Liver (tissue), 9 donors: Measurements from ENCODE around the gene MAPKAPK3. TPM values are rescaled to one million over a fixed set of nuclear protein-coding genes. Genes with fewer than 3 reads are reported as not detected.

Experiments
- DNase-seq: peaks from one replicate; pipeline ENCODE4 v3.0.0-alpha.2; 2017; ENCODE audit warnings: low spot score
- H3K27ac ChIP-seq, 2 donors: one replicate each; pipeline ENCODE4 v1.7.0; 2013; ENCODE audit warnings: inconsistent platforms in 2 of 2, low read length in 2 of 2, control low read depth in 1 of 2, low read depth in 1 of 2, mild to moderate bottlenecking in 1 of 2
- H3K27me3 ChIP-seq, 4 donors: one replicate each; pipeline versions ENCODE4 v1.6.1 to v1.7.0; 2013; ENCODE audit warnings: low read length in 3 of 4, inconsistent platforms in 1 of 4, mild to moderate bottlenecking in 1 of 4, moderate library complexity in 1 of 4; ENCODE audit not compliant: control insufficient read depth in 4 of 4, insufficient read depth in 4 of 4
- H3K36me3 ChIP-seq, 4 donors: one replicate each; pipeline versions ENCODE4 v1.6.1 to v1.7.0; 2013; ENCODE audit warnings: low read length in 3 of 4, mild to moderate bottlenecking in 3 of 4, low read depth in 1 of 4, moderate library complexity in 1 of 4; ENCODE audit not compliant: control insufficient read depth in 4 of 4, insufficient read depth in 3 of 4
- H3K4me1 ChIP-seq, 4 donors: one replicate each; pipeline versions ENCODE4 v1.6.1 to v1.7.0; 2013; ENCODE audit warnings: low read length in 3 of 4, mild to moderate bottlenecking in 3 of 4, moderate library complexity in 1 of 4; ENCODE audit not compliant: control insufficient read depth in 4 of 4, insufficient read depth in 4 of 4
- H3K4me3 ChIP-seq, 3 donors: one replicate each; pipeline versions ENCODE4 v1.6.1 to v1.7.0; 2013; ENCODE audit warnings: low read length in 3 of 3, control low read depth in 1 of 3, low read depth in 1 of 3, mild to moderate bottlenecking in 1 of 3
- H3K9ac ChIP-seq, 2 donors: one replicate each; pipeline ENCODE4 v1.7.0; 2013; ENCODE audit warnings: low read length in 2 of 2, mild to moderate bottlenecking in 2 of 2, moderate library complexity in 2 of 2, control low read depth in 1 of 2, low read depth in 1 of 2
- H3K9me3 ChIP-seq, 4 donors: one replicate each; pipeline versions ENCODE4 v1.6.1 to v1.7.0; 2013; ENCODE audit warnings: low read length in 3 of 4; ENCODE audit not compliant: control insufficient read depth in 4 of 4
- EGR1 ChIP-seq, 2 donors: IDR thresholded peaks; 2 replicates each; pipeline ENCODE4 v1.6.1; 2016 to 2018; ENCODE audit warnings: antibody characterized with exemption in 2 of 2, low read depth in 2 of 2
- FOXA2 ChIP-seq: IDR thresholded peaks from 2 replicates; pipeline ENCODE4 v1.6.1; 2016; ENCODE audit warnings: antibody characterized with exemption
- GABPA ChIP-seq, 2 donors: IDR thresholded peaks in 1 of 2; conservative IDR thresholded peaks in 1 of 2; 2 replicates each; pipeline ENCODE4 v1.6.1; 2016; ENCODE audit warnings: antibody characterized with exemption in 2 of 2, mild to moderate bottlenecking in 1 of 2, moderate library complexity in 1 of 2
- JUND ChIP-seq, 2 donors: IDR thresholded peaks; 2 replicates each; pipeline ENCODE4 v1.6.1; 2016; ENCODE audit warnings: antibody characterized with exemption in 2 of 2
- NR2F2 ChIP-seq: IDR thresholded peaks from 2 replicates; pipeline ENCODE4 v1.6.1; 2016; ENCODE audit warnings: antibody characterized with exemption
- RAD21 ChIP-seq, 2 donors: IDR thresholded peaks; 2 replicates each; pipeline ENCODE4 v1.6.1; 2016; ENCODE audit warnings: antibody characterized with exemption in 2 of 2, mild to moderate bottlenecking in 2 of 2
- RXRA ChIP-seq, 2 donors: IDR thresholded peaks; 2 replicates each; pipeline ENCODE4 v1.6.1; 2017 to 2018; ENCODE audit warnings: antibody characterized with exemption in 2 of 2, mild to moderate bottlenecking in 1 of 2
- TAF1 ChIP-seq: conservative IDR thresholded peaks from 2 replicates; pipeline ENCODE4 v1.6.1; 2016; ENCODE audit warnings: antibody characterized with exemption, mild to moderate bottlenecking
- YY1 ChIP-seq: IDR thresholded peaks from 2 replicates; pipeline ENCODE4 v1.6.1; 2016; ENCODE audit warnings: antibody characterized with exemption, mild to moderate bottlenecking
- ZBTB33 ChIP-seq: IDR thresholded peaks from 2 replicates; pipeline ENCODE4 v1.6.1; 2016; ENCODE audit warnings: antibody characterized with exemption
- WGBS: extraction: QIAGEN DNeasy Blood & Tissue Kit; methylation state at CpG from one replicate; pipeline ENCODE4 v1.1.7; 2013; 5-methylcytosine and 5-hydroxymethylcytosine counted together
- polyA plus RNA-seq, 2 donors: library from polyadenylated mRNA; stranded (reverse) in 1 of 2; unstranded in 1 of 2; fragments of 200-250 nt in 1 of 2; fragments of >200 nt in 1 of 2; fragmentation: Nextera tagmentation in 1 of 2; extraction: Ambion mirVana in 1 of 2; gene quantifications; one replicate each; pipeline versions ENCODE4 v1.2.1 to v1.2.3, GENCODE V29; 2013 to 2015
- total RNA-seq, 2 donors: library from RNA; depleted of rRNA; stranded (reverse); fragments of >200 nt; gene quantifications; one replicate each; pipeline ENCODE4 v1.2.3, GENCODE V29; 2014
- TF ChIP-seq, protein P1 (sequence below): IDR thresholded peaks from 2 replicates; pipeline ENCODE4 v1.6.1; 2016; ENCODE audit warnings: antibody characterized with exemption
- TF ChIP-seq, protein P2 (sequence below): IDR thresholded peaks from 2 replicates; pipeline ENCODE4 v1.6.1; 2016; ENCODE audit warnings: antibody characterized with exemption, mild to moderate bottlenecking
- TF ChIP-seq, protein P3 (sequence below): IDR thresholded peaks from 2 replicates; pipeline ENCODE4 v1.6.1; 2016; ENCODE audit warnings: antibody characterized with exemption
- donor health status: healthy.
- donor health status: healthy.
- donor health status: healthy.
- donor health status: healthy.
- donor health status: healthy.

MAPKAPK3 gene
- total and polyA plus RNA-seq, 4 donors = 13.9 to 32.9 (median 19.0) TPM

GRCh38 chr3:50632450-50632849 is 15.5 kb downstream of the MAPKAPK3 start:
- TF ChIP-seq ZBTB33 (no peak), FOXA2 (no peak), EGR1 (IDR thresholded peaks at IDR 0.05; ENCODE audit: low read depth in 2 of 2) (no peak), NR2F2 (no peak), TAF1 (no peak), RAD21 (IDR thresholded peaks at IDR 0.05) (no peak)
- TF ChIP-seq, protein P1, sequence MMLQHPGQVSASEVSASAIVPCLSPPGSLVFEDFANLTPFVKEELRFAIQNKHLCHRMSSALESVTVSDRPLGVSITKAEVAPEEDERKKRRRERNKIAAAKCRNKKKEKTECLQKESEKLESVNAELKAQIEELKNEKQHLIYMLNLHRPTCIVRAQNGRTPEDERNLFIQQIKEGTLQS = no peak
- TF ChIP-seq, protein P2, sequence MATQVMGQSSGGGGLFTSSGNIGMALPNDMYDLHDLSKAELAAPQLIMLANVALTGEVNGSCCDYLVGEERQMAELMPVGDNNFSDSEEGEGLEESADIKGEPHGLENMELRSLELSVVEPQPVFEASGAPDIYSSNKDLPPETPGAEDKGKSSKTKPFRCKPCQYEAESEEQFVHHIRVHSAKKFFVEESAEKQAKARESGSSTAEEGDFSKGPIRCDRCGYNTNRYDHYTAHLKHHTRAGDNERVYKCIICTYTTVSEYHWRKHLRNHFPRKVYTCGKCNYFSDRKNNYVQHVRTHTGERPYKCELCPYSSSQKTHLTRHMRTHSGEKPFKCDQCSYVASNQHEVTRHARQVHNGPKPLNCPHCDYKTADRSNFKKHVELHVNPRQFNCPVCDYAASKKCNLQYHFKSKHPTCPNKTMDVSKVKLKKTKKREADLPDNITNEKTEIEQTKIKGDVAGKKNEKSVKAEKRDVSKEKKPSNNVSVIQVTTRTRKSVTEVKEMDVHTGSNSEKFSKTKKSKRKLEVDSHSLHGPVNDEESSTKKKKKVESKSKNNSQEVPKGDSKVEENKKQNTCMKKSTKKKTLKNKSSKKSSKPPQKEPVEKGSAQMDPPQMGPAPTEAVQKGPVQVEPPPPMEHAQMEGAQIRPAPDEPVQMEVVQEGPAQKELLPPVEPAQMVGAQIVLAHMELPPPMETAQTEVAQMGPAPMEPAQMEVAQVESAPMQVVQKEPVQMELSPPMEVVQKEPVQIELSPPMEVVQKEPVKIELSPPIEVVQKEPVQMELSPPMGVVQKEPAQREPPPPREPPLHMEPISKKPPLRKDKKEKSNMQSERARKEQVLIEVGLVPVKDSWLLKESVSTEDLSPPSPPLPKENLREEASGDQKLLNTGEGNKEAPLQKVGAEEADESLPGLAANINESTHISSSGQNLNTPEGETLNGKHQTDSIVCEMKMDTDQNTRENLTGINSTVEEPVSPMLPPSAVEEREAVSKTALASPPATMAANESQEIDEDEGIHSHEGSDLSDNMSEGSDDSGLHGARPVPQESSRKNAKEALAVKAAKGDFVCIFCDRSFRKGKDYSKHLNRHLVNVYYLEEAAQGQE = no peak
- TF ChIP-seq, protein P3, sequence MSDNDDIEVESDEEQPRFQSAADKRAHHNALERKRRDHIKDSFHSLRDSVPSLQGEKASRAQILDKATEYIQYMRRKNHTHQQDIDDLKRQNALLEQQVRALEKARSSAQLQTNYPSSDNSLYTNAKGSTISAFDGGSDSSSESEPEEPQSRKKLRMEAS = no peak
- H3K27me3 ChIP-seq = no peaks in the 10 kb centered on the region

GRCh38 chr3:50633230-50633790 is 16.4 kb downstream of the MAPKAPK3 start:
- H3K27me3 ChIP-seq = no peaks in the 10 kb centered on the region
- no peak overlapping the region for H3K4me3 ChIP-seq
- TF ChIP-seq YY1 (no peak), TAF1 (no peak)
- TF ChIP-seq, protein P3 = no peak
- WGBS = 85% methylated on average over 5 of the region's 5 CpGs
- no peaks in the 10 kb centered on the region for H3K36me3 ChIP-seq
- no peak for DNase-seq
- no peaks in the 10 kb centered on the region for H3K4me1 ChIP-seq
- H3K27ac ChIP-seq = no peak overlapping the region
- H3K9me3 ChIP-seq = no peaks in the 10 kb centered on the region
- no peak overlapping the region for H3K9ac ChIP-seq

More at GRCh38 chr3:50632450-50632849, 15.5 kb downstream of the MAPKAPK3 start:
- no peak for DNase-seq
- Histone ChIP-seq H3K4me1 (no peaks in the 10 kb centered on the region), H3K36me3 (no peaks in the 10 kb centered on the region), H3K9me3 (no peaks in the 10 kb centered on the region), H3K4me3 (no peak overlapping the region), H3K9ac (no peak overlapping the region), H3K27ac (no peak overlapping the region)
- whole genome bisulfite sequencing = 77% methylated on average over 5 of the region's 5 CpGs

DNA sequence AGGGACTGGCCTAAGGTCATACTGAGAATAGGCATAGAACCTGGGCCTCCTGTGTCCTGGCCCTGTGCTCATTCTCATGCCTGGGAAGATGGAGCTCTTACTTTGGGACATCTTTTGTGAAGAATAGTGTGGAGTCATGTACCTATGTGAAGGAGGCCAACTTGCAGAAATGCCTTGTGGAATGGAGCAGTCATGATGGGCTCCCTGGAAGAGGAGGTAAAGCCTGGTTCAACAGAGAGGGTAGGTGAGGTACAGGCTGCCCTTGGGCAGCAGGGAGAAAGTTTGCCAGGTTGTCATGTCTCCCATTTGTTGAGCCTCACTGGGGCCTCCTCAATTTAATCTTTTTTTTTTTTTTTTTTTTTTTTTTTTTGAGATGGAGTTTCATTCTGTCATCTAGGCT is 18.1 kb downstream of the MAPKAPK3 start:
- DNase-seq = no peak
- Histone ChIP-seq H3K36me3 (peaks cover 0 to 4% (median 0%) of the 10 kb centered on the region in 4 donors), H3K4me1 (no peaks in the 10 kb centered on the region), H3K27ac (no peak overlapping the region), H3K9me3 (no peaks in the 10 kb centered on the region), H3K27me3 (no peaks in the 10 kb centered on the region), H3K4me3 (no peak overlapping the region), H3K9ac (no peak overlapping the region)
- TF ChIP-seq, protein P1 = no peak
- no peak for TF ChIP-seq GABPA (IDR thresholded peaks at IDR 0.05 in 1 of 2, conservative IDR thresholded peaks at IDR 0.05 in 1 of 2)
- TF ChIP-seq, protein P3 = no peak
- TF ChIP-seq, protein P2 = no peak
- TF ChIP-seq NR2F2 = no peak
- TF ChIP-seq JUND (IDR thresholded peaks at IDR 0.05) = no peak
- no peak for TF ChIP-seq RXRA (IDR thresholded peaks at IDR 0.05)
- TF ChIP-seq RAD21 (IDR thresholded peaks at IDR 0.05) = no peak
- no peak for TF ChIP-seq ZBTB33
